Esophagus muscularis mucosa (tissue), 4 donors: Measurements from ENCODE around the gene ATXN10. TPM values are rescaled to one million over a fixed set of nuclear protein-coding genes. Genes with fewer than 3 reads are reported as not detected.

ENCODE experiments used
- DNase-seq: peaks from one replicate; pipeline ENCODE4 v3.0.0-alpha.2; 2017; ENCODE audit errors: extremely low spot score
- H3K27ac ChIP-seq, 4 donors: fragments of 200-600 bp; sonication (generic); replicated peaks in 1 of 4; 1 replicate in 3 of 4; 2 replicates in 1 of 4; pipeline ENCODE4 v1.5.1; 2016 to 2019; ENCODE audit warnings: mild to moderate bottlenecking in 1 of 4
- H3K27me3 ChIP-seq, 4 donors: fragments of 200-600 bp; sonication (generic); one replicate each; pipeline versions ENCODE4 v1.5.1 to v1.6.0; 2016 to 2019
- H3K36me3 ChIP-seq, 4 donors: fragments of 200-600 bp; sonication (generic); one replicate each; pipeline ENCODE4 v1.5.1; 2016 to 2019
- H3K4me1 ChIP-seq, 4 donors: fragments of 200-600 bp; sonication (generic); one replicate each; pipeline ENCODE4 v1.5.1; 2016 to 2019
- H3K4me3 ChIP-seq, 4 donors: fragments of 200-600 bp; sonication (generic); 1 replicate in 2 of 4; 2 replicates in 2 of 4; pipeline ENCODE4 v1.5.1; 2016 to 2019; ENCODE audit warnings: mild to moderate bottlenecking in 4 of 4, moderate library complexity in 1 of 4
- H3K9me3 ChIP-seq, 4 donors: fragments of 200-600 bp; sonication (generic); 1 replicate in 3 of 4; 2 replicates in 1 of 4; pipeline ENCODE4 v1.5.1; 2016 to 2019
- EP300 ChIP-seq: sonication (generic); formaldehyde crosslinking; IDR thresholded peaks from one replicate; pipeline ENCODE4 v1.6.1; 2017; ENCODE audit warnings: antibody characterized with exemption
- POLR2A ChIP-seq: fragments of 450-650 bp; IDR thresholded peaks from one replicate; pipeline ENCODE4 v1.6.1; 2017; ENCODE audit warnings: antibody characterized with exemption, moderate library complexity, mild to moderate bottlenecking, low read depth
- POLR2AphosphoS5 ChIP-seq, 2 donors: sonication (generic); formaldehyde crosslinking; IDR thresholded peaks; one replicate each; pipeline ENCODE4 v1.6.1; 2017; ENCODE audit warnings: antibody characterized with exemption in 2 of 2
- WGBS: methylation state at CpG from one replicate; pipeline ENCODE4 v1.1.5; 2018; 5-methylcytosine and 5-hydroxymethylcytosine counted together
- intact Hi-C: fragments of 100-400 bp; cut with DNase I; formaldehyde crosslinking; loops from one replicate; pipeline ENCODE4 v1.15.1; 2023
- total RNA-seq, 4 donors: library from RNA; depleted of rRNA; stranded (reverse); fragments of >200 nt; gene quantifications; one replicate each; pipeline versions ENCODE4 v1.1.0 to v1.2.1, GENCODE V29; 2016
- TF ChIP-seq, protein P1 (sequence below), 3 experiments: fragments of 200-600 bp in 2 of 3; fragments of 450-650 bp in 1 of 3; sonication (generic) in 2 of 3; IDR thresholded peaks; one replicate each; pipeline ENCODE4 v1.5.1; 2017 to 2019; ENCODE audit warnings: antibody characterized with exemption in 3 of 3, mild to moderate bottlenecking in 2 of 3, moderate library complexity in 1 of 3

The ATXN10 gene
- total RNA-seq, 4 donors from 2014 or later = 67.5 to 126 (median 91.2) TPM

DNA sequence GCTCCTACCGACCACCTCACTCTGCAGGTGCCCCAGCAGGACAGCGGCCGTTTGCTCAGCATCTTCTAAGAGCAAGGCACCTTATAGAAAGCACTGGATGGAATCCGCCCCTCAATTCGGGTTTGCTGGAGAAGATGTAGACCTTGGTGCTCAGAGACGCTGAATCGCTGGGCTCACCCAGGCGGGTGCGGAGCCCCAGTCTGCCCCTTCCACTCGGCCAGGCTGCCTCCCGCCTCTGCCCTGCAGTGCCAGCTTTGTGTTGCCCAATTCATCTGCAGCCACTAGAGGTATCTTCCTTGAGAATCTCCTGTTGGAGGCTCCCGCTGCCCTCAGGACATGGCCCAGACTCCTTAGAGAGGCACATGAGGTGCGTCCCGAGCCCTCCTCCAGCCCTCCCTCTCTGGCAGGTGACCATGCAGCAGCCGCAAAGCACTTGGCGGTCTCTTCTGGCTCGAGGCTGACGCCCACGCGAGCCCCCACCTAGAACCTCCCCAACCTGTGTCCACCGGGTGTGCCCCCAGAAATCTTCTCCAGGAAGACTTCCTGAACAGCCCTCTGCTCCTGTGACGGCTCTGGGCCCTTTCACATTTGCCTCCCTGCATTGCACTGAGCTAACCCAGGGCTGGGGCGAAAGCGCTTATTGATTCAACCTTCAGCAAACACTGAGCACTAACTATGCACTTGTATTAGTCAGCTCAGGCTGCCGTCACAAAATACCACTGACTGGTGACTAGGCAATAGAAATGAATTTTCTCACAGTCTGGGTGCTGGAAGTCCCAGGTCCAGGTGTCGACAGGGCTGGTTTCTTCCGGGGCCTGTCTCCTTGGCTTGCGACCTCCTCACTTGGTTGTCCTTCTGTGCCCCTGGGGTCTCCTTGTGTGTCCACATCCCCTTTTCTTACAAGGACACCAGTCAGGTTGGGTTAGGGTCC, 187.9 kb downstream of the ATXN10 start:
- H3K4me1 ChIP-seq = peaks cover 0 to 10% (median 9%) of the 10 kb centered on the region in 4 donors
- H3K36me3 ChIP-seq = peaks cover 0 to 45% (median 20%) of the 10 kb centered on the region in 4 donors
- 92% methylated on average over 27 of the region's 28 CpGs for WGBS

DNA sequence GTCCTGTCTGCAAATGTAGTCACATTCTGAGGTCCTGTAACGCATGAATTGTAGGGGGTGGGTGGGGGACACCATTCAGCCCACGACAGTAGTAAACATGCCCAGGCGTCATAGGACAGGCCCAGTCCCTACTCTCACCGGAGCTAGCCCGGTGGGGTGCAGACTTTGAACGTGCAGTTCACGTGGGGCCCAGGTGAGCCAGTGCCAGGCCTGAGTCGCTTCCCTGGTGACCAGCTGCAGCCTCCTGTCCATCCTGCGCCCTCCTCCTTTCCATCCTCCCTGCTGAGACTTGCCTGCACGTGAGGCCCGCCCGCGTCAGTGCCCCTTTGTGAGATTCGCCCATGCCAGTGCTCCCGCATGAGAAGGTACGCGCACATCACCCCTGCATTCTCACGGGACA, 188.6 kb downstream of the ATXN10 start:
- intact Hi-C loops = no loop called here
- WGBS = 96% methylated on average over 18 of the region's 18 CpGs
- Histone ChIP-seq H3K9me3 (peaks cover 0 to 7% (median 0%) of the 10 kb centered on the region in 4 donors), H3K36me3 (peaks cover 0 to 38% (median 19%) of the 10 kb centered on the region in 4 donors), H3K27me3 (peaks cover 0 to 2% (median 0%) of the 10 kb centered on the region in 4 donors), H3K4me1 (peaks cover 0 to 18% (median 12%) of the 10 kb centered on the region in 4 donors), H3K4me3 (no peak overlapping the region), H3K27ac (no peak overlapping the region)
- no peak for TF ChIP-seq POLR2A
- TF ChIP-seq EP300 = no peak
- no peak for TF ChIP-seq POLR2AphosphoS5 (IDR thresholded peaks at IDR 0.05)
- TF ChIP-seq, protein P1, sequence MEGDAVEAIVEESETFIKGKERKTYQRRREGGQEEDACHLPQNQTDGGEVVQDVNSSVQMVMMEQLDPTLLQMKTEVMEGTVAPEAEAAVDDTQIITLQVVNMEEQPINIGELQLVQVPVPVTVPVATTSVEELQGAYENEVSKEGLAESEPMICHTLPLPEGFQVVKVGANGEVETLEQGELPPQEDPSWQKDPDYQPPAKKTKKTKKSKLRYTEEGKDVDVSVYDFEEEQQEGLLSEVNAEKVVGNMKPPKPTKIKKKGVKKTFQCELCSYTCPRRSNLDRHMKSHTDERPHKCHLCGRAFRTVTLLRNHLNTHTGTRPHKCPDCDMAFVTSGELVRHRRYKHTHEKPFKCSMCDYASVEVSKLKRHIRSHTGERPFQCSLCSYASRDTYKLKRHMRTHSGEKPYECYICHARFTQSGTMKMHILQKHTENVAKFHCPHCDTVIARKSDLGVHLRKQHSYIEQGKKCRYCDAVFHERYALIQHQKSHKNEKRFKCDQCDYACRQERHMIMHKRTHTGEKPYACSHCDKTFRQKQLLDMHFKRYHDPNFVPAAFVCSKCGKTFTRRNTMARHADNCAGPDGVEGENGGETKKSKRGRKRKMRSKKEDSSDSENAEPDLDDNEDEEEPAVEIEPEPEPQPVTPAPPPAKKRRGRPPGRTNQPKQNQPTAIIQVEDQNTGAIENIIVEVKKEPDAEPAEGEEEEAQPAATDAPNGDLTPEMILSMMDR (IDR thresholded peaks at IDR 0.05) = no peak
- peak; percentile 87 for DNase-seq

More for the DNA sequence above, 187.9 kb downstream of the ATXN10 start:
- H3K27me3 ChIP-seq = no peaks in the 10 kb centered on the region
- H3K4me3 ChIP-seq = no peak overlapping the region
- intact Hi-C loops = no loop called here
- H3K9me3 ChIP-seq = peaks cover 0 to 7% (median 0%) of the 10 kb centered on the region in 4 donors
- H3K27ac ChIP-seq = no peak overlapping the region
- TF ChIP-seq EP300 (no peak), POLR2A (no peak), POLR2AphosphoS5 (IDR thresholded peaks at IDR 0.05) (no peak)
- TF ChIP-seq, protein P1 (IDR thresholded peaks at IDR 0.05) = no peak
- DNase-seq = peak; percentile 79

DNA sequence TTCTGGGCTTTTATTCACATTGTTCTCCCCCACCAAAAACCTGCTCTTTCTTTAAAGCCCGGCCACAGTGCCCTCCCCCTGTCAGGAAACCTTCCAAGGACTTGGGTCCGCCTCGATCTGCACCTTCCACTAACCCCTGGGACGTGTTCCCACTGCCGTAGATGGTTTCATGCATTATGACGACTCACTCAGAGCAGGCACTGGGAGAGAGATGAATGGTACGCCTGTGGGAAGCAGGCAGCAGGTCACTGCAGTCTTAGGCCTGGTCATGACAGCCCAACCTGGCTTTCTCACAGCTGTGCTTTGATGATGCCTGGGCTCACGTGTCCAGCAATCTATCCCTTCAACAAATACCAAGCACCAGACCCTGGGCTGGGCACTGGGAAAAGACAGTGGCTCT, 189.6 kb downstream of the ATXN10 start:
- H3K9me3 ChIP-seq = peaks cover 0 to 7% (median 0%) of the 10 kb centered on the region in 4 donors
- H3K27me3 ChIP-seq = peaks cover 0 to 13% (median 1%) of the 10 kb centered on the region in 4 donors
- TF ChIP-seq POLR2A (no peak), POLR2AphosphoS5 (IDR thresholded peaks at IDR 0.05) (no peak), EP300 (no peak)
- TF ChIP-seq, protein P1 (IDR thresholded peaks at IDR 0.05) = no peak
- no peak overlapping the region for H3K4me3 ChIP-seq
- H3K4me1 ChIP-seq = peaks cover 0 to 22% (median 14%) of the 10 kb centered on the region in 4 donors
- peaks cover 0 to 27% (median 9%) of the 10 kb centered on the region in 4 donors for H3K36me3 ChIP-seq
- intact Hi-C loops = no loop called here
- no peak overlapping the region for H3K27ac ChIP-seq
- DNase-seq = peak; percentile 90
- WGBS = 72% methylated on average over 8 of the region's 8 CpGs

DNA sequence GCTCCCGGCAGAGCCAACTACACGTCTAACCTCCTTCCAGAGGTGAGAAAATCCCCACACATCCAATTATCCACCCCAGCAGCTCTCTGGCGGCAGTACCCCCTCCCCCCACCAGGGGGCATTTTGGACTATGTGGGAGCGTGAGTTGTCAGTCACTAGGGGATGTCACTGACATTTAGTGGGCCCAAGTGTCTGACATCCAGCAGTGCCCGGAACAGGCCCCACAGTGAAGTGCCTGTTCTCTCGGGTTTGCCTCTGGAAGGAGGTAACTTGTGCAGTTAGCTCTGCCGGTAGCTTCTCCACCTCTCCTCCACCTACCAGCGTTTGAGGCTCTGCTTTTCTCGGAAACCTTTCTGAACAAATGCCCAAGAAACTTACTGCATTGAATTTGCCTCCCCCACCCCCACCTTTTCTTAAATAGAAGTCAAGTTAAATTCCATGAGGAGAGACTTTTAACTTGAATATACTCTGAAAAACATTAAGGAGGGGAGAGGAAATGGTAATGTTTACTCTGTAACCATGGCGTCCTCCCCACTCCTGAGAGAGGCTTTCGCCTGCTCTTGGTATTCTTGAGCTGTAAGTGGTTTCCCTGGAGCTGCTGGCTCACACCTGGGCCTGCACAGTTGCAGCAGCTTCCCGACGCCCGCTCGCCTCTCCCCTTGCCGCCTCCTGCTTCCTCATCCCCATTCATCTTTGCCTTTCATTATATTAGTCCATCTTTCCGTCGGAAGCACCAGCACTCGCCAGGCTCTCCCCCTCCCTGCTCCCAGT, 192.5 kb downstream of the ATXN10 start:
- Histone ChIP-seq H3K4me1 (peaks cover 15 to 41% (median 32%) of the 10 kb centered on the region in 4 donors), H3K4me3 (no peak overlapping the region), H3K36me3 (peaks cover 0 to 10% (median 2%) of the 10 kb centered on the region in 4 donors), H3K27ac (no peak overlapping the region), H3K27me3 (peaks cover 0 to 42% (median 20%) of the 10 kb centered on the region in 4 donors), H3K9me3 (peaks cover 0 to 7% (median 0%) of the 10 kb centered on the region in 4 donors)
- intact Hi-C loops = no loop called here
- TF ChIP-seq, protein P1 (IDR thresholded peaks at IDR 0.05) = peak; percentile 76 to 92 (median 78)
- no peak for TF ChIP-seq EP300
- no peak for TF ChIP-seq POLR2AphosphoS5 (IDR thresholded peaks at IDR 0.05)
- no peak for TF ChIP-seq POLR2A
- peak; percentile 96 for DNase-seq
- 12% methylated on average over 19 of the region's 19 CpGs for whole genome bisulfite sequencing
